ENCODE results near the gene GBX2. TPM values are rescaled to one million over a fixed set of nuclear protein-coding genes. Genes with fewer than 3 reads are reported as not detected.
A peak's percentile ranks its signal among the peaks of the same experiment; 100 is the strongest.

Gene GBX2
- total and polyA plus RNA-seq, 2 of the 8 experiments (the other 6 are each of a cell fraction or from before 2014, with no cell fraction given): 0.38 to 0.89 TPM

DNA sequence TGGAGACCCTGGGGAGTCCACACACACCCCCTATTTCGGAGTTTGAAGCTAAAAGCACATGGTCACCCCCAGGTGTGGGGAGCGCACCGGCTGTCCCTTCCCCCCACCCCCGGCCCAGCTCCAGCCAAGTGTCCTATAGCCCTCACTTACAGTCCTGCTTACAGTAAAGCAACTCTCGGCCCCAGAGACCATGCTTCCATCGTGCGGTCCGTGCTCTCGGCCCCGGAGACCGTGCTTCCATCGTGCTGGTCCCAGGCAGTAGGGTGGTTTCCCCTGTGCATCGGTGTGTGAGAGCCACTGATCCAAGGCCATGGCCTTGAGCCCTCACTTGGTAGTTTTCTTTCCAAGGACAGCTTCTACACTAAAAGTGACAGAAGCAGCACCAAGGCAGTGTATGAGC is 48.7 kb downstream of the GBX2 start:
- TF ChIP-seq CBX8 (IDR thresholded peaks at IDR 0.05; ENCODE audit: borderline replicate concordance, low read depth, low read length) (no peak), CHD2 (IDR thresholded peaks at IDR 0.05; ENCODE audit: low read length) (no peak), SP2 (IDR thresholded peaks at IDR 0.05; ENCODE audit: low read length) (no peak)
- FAIRE-seq (no peak), DNase-seq (ENCODE audit: low read depth in 1 of 2, low spot score in 2 of 2) (no peak)
- no peaks in the 10 kb centered on the region for H3K79me1 ChIP-seq (ENCODE audit: low read depth, low read length)
- H3K4ac ChIP-seq (replicated peaks; ENCODE audit: insufficient read length, low read depth, low read length): no peak overlapping the region
- H2AFZ ChIP-seq (ENCODE audit: low read length): no peak overlapping the region
- H3K14ac ChIP-seq (ENCODE audit: insufficient read length): no peak overlapping the region
- no peak overlapping the region for H2BK120ac ChIP-seq (replicated peaks; ENCODE audit: low read depth, low read length)
- no peak overlapping the region for H3K18ac ChIP-seq (ENCODE audit: extremely low read depth, low read length)
- H2BK5ac ChIP-seq (ENCODE audit: low read depth, low read length): no peak overlapping the region
- no peak overlapping the region for H3K23ac ChIP-seq (ENCODE audit: insufficient read length)
- H2BK20ac ChIP-seq (ENCODE audit: low read length): no peak overlapping the region
- H3K27me3 ChIP-seq (replicated peaks in 1 of 4; ENCODE audit: control insufficient read depth in 3 of 4, extremely low read depth in 1 of 4, insufficient read depth in 3 of 4, low read length in 3 of 4): peaks cover 0 to 13% (median 10%) of the 10 kb centered on the region in 4 experiments; a peak in 6 of 7 replicates
- no peak overlapping the region for H3K9ac ChIP-seq (replicated peaks in 1 of 4; ENCODE audit: extremely low read depth in 1 of 4, low read depth in 3 of 4, low read length in 3 of 4)
- WGBS, 2 experiments (ENCODE audit: extremely low coverage in 1 of 2, insufficient coverage in 1 of 2, insufficient read length in 1 of 2, insufficient replicate concordance in 2 of 2, low coverage in 1 of 2, low lambda C conversion rate in 2 of 2, missing lambda C conversion rate in 1 of 2): 91% methylated on average over 13 of the region's 13 CpGs; no CpG with 5 or more reads in 1 of the 2 experiments
- H3K79me2 ChIP-seq (ENCODE audit: control insufficient read depth in 1 of 2, insufficient read depth in 2 of 2, low read length in 2 of 2): no peaks in the 10 kb centered on the region
- ChIA-PET CTCF (ENCODE audit: partially characterized antibody) (interaction anchor here (0.8 to 2.1 kb wide), 5 partner anchors 14 to 183 kb away, joined by 3 to 12 read pairs (median 5); no protein-coding TSS in a partner anchor), POLR2A (ENCODE audit: partially characterized antibody) (interaction anchor here (0.6 to 1.3 kb wide), 2 partner anchors 33 to 109 kb away, joined by 3 read pairs; no protein-coding TSS in a partner anchor)
- no peak overlapping the region for H3K56ac ChIP-seq (replicated peaks; ENCODE audit: insufficient read length, low read depth, low read length)
- no peak overlapping the region for H4K8ac ChIP-seq (ENCODE audit: extremely low read depth, insufficient read depth, low read length)
- H3K4me3 ChIP-seq (ENCODE audit: extremely low read depth in 1 of 4, insufficient read depth in 2 of 4, low read depth in 3 of 4, low read length in 4 of 4): no peak overlapping the region
- H3K4me1 ChIP-seq (replicated peaks in 1 of 4; ENCODE audit: control insufficient read depth in 3 of 4, insufficient read depth in 4 of 4, low read length in 3 of 4): peaks cover 0 to 9% (median 4%) of the 10 kb centered on the region in 4 experiments; a peak in 5 of 7 replicates
- no peaks in the 10 kb centered on the region; a peak in 1 of 8 replicates for H3K36me3 ChIP-seq (ENCODE audit: control insufficient read depth in 2 of 4, insufficient read depth in 4 of 4, low read length in 3 of 4)
- H4K20me1 ChIP-seq (replicated peaks in 1 of 2; ENCODE audit: control insufficient read depth in 1 of 2, insufficient read depth in 2 of 2, low read length in 2 of 2): peaks cover 7 to 14% of the 10 kb centered on the region in 2 experiments
- H2BK15ac ChIP-seq (ENCODE audit: low read length): no peak overlapping the region
- no peak overlapping the region for H3K4me2 ChIP-seq (ENCODE audit: insufficient read depth in 1 of 2, low read depth in 2 of 2, low read length in 2 of 2)
- no peak overlapping the region for H4K5ac ChIP-seq (ENCODE audit: insufficient read length, low read depth, low read length)
- no peak overlapping the region for H2AK5ac ChIP-seq (ENCODE audit: low read depth, low read length)
- no peak overlapping the region for H4K91ac ChIP-seq (replicated peaks; ENCODE audit: insufficient read length, low read length)
- H3K27ac ChIP-seq (ENCODE audit: low read depth, low read length): no peak overlapping the region
- H3K23me2 ChIP-seq (ENCODE audit: low read depth, low read length): no peaks in the 10 kb centered on the region
- 0 out of 2 replicates have a peak overlapping the region, but pooled peaks have one; percentile 7 for H2BK12ac ChIP-seq (ENCODE audit: low read depth, low read length)
- H3K9me3 ChIP-seq (ENCODE audit: insufficient read depth in 2 of 2, low read depth in 1 of 2, low read length in 1 of 2): no peaks in the 10 kb centered on the region

All from H1 (cell line).